ENCODE data around the gene ZSCAN5B.
"Not testable (repeated sequence)": the region's sequence is repeated elsewhere in the genome, so short reads cannot be mapped to it uniquely, and the experiment has no call there.

ZSCAN5B gene

DNA sequence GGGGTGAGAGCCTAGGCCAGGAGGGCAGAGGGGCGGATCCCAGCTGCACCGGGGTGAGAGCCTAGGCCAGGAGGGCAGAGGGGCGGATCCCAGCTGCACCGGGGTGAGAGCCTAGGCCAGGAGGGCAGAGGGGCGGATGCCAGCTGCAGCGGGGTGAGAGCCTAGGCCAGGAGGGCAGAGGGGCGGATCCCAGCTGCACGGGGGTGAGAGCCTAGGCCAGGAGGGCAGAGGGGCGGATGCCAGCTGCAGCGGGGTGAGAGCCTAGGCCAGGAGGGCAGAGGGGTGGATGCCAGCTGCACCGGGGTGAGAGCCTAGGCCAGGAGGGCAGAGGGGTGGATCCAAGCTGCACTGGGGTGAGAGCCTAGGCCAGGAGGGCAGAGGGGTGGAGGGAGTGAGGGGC, 21.3 kb downstream of the ZSCAN5B start:
- not testable (repeated sequence) for DNase-seq (ENCODE audit: low read depth, low spot score)

DNA sequence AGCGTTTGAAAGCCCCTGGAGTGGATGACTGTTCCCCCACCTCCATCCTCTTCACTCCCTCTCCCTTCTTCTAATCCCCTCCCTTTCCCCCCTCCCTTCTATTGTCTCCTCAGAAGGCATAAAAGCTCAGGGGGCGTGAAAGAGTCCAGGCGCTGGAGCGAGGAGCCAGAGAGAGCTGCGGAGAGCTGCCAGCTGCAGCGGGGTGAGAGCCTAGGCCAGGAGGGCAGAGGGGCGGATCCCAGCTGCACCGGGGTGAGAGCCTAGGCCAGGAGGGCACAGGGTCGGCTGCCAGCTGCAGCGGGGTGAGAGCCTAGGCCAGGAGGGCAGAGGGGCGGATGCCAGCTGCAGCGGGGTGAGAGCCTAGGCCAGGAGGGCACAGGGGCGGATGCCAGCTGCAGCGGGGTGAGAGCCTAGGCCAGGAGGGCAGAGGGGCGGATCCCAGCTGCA, 21.7 kb downstream of the ZSCAN5B start, which contains the start of gene GALP:
GALP (plus strand) TSS at position 148 of the 447 bp plus-strand sequence. CDS start 1,101 bp downstream, outside the sequence.
- DNase-seq (ENCODE audit: low read depth, low spot score), result not testable (repeated sequence)

DNA sequence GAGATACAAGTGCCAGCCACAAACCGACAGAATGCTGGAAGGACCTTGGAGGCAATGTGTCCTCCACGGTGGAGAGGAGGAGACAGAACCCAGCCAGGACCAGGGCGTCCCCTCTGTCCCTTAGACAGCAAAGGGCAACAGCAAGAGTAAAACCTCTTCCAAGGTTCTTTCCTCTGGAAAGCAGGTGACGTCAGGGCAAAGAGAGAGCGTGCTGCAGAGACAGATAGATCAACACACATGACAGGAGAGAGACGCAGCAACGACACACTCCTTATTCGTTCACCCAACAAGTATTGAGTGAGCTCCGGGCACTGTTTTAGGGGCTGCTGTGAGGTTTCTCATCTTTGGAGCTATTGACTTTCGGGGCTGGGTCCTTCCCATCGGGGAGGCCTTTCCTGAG, 23.0 kb downstream of the ZSCAN5B start:
- no peak for DNase-seq (ENCODE audit: low read depth, low spot score)

DNA sequence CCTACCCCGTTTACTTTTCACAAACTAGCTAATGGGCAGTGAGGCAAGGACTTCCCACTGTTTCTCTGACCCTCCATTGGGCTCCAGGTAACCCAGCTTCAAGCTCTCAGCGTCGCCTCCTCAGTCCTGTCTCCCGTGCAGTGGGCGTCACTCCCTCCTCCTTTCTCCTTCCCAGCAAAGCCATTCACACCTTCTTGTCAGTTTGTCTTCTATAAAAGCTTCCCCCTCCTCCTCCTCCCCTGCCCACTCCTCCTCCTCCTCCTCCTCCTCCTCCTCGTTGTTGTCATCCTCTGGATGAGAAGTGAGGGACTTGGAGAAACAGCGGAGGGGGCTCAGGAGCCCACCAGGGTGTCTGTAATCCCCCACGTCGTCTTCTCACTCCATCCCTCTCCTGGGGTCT, 23.5 kb downstream of the ZSCAN5B start:
- DNase-seq (ENCODE audit: low read depth, low spot score), result no peak

DNA sequence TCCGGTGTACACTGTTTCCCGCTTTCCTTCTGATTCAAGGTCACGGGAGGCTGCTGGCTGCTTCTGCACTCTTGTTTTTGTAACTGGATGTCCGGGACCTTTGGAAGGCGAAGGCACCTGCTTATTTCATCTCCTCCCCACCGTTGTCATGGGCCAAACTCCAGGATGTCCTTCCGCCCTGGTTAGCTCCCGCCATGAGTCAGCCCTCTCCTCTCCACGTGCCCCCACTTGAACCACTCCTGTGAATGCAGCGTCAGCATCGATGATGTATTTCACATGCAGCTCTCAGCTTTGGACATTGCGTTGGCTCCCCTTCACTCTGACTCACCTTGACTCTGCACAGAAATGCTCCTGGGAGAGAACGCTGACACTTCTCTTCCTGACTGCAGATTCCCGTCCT, 27.3 kb downstream of the ZSCAN5B start:
- DNase-seq (ENCODE audit: low read depth, low spot score), result no peak

DNA sequence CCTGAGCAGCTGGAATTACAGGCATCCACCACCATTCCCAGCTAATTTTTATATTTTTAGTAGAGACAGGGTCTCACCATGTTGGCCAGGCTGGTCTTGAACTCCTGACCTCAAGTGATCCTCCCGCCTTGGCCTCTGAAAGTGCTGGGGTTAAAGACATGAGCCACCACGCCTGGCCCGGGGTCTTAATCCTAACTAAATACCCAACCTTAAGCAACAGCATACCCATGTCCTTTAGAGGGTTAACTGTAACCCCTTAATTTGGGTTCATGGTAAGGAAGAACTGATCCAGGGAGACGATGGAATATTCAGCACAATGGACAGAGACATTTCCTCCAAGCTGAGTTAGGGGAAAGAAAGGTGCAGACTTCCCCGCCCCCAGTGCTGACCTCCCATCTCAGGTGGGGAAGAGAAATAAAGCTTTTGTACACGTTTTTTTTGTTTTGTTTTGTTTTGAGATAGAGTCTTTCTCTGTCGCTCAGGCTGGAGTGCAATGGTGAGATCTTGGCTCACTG, 30.5 kb downstream of the ZSCAN5B start:
- no peak for DNase-seq (ENCODE audit: low read depth, low spot score)

DNA sequence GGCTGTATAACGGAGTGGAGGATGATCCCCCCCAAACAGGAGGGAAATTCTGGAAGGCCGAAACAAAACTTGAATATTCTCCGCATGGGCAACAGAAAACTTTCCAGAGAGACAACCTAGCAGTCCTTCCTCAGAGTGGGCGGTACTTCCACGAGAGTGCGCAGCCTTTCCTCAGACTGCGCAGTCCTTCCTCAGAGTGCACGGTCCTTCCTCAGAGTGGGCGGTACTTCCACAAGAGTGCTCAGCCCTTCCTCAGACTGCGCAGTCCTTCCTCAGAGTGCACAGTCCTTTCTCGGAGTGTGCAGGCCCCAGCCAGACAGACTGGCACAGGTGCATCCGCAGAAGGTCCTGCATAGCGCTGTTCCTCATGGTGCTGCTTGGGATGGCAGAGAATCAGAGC, 34.5 kb downstream of the ZSCAN5B start:
- DNase-seq (ENCODE audit: low read depth, low spot score), result no peak

DNA sequence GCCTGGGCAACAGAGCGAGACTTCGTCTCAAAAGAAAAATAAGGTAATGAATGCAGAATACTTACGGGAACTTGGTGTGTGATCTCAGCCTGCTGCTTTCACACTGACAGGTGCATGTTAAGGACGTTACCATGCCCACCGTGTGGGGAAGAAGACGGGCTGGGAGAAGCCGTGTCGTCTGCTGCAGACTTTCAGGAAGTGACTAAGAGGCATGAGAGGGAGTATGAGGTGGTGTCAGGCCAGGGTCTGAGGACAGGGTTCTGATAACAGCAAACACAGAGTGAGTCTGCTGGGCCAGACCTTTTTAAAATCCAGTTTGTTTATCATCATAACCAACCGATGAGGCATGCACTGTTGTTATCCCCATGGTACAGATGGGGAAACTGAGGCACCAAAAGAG, 35.3 kb downstream of the ZSCAN5B start:
- DNase-seq (ENCODE audit: low read depth, low spot score), result no peak

DNA sequence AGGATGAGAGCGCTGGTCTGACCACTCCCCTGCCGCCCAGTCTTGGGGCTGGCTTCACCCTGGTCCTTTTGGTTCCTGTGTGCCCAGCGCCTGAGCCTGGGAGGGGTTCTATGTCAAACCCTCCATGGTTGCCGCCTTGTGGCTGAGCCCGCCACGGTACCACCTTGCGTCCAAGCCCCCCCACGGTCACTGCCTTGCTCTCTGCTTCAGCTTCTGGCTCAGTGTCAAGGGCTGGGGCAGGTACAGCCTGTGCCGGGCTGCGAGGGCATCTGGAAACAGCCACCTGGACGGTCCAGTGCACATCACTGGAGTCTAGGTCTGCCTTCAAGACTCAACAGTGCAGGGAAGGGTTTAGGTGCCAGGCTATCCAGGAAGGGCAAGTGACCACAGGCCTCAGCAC, 36.0 kb downstream of the ZSCAN5B start:
- no peak for DNase-seq (ENCODE audit: low read depth, low spot score)

DNA sequence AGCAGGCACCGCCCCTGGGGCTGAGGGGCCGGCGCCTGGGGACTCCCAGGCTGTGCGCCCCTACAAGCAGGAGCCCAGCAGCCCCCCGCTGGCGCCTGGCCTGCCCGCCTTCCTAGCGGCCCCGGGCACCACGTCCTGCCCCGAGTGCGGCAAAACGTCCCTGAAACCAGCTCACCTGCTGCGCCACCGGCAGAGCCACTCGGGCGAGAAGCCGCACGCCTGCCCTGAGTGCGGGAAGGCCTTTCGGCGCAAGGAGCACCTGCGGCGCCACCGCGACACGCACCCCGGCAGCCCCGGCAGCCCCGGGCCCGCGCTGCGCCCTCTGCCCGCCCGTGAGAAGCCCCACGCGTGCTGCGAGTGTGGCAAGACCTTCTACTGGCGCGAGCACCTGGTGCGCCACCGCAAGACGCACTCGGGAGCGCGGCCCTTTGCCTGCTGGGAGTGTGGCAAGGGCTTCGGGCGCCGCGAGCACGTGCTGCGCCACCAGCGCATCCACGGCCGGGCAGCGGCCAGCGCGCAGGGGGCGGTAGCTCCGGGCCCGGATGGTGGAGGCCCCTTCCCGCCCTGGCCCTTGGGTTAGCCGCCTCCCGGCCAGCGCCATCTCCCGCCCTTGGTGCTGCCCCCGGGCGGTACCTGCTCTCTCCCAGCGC, 37.8 kb downstream of the ZSCAN5B start:
- DNase-seq (ENCODE audit: low read depth, low spot score), result no peak

DNA sequence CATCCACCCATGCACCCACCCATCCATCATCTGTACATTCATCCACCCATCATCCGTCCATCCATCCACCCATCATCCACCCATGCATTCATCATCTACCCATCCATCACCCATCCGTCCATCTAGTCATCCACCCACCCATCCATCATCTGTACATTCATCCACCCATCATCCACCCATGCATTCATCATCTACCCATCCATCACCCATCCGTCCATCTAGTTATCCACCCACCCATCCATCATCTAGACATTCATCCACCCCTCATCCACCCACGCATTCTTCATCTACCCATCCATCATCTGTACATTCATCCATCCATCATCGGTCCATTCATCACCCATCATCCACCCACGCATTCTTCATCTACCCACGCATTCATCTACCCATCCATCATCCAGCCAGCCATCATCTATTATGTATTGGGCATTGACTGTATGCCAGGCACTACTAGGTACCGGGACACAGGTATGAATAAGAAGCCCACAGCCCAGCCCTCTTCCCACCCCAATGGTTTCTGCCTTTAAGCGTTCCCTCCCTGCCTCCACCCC, 38.5 kb downstream of the ZSCAN5B start:
- DNase-seq (ENCODE audit: low read depth, low spot score), result no peak

DNA sequence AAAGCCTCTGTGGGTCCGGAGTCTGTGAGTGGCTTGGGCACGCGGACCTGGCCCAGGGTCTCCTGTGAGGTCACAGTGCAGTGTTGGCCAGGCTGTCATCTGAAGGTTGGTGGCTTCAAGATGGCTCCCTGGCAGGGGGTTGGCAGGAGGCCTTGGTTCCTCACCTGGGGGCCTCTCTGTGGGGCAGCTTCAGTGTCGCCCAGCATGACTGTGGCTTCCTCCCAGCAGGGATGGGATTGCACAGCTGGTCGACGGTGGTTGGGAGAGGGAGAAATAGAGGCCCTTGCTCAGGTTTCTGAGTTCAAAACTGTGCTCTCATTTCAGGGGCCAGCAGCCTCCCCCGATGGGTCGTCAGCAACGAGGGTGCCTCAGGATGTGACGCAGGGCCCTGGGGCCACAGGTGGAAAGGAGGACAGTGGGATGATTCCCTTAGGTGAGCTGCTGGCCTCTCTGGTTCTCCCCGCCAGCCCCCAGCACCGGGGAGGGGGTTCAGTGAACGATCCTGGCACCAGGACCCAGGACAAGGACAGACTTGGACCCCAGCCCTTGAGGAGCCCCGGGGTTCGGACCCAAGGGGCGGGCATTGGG, 39.3 kb downstream of the ZSCAN5B start:
- no peak for DNase-seq (ENCODE audit: low read depth, low spot score)

DNA sequence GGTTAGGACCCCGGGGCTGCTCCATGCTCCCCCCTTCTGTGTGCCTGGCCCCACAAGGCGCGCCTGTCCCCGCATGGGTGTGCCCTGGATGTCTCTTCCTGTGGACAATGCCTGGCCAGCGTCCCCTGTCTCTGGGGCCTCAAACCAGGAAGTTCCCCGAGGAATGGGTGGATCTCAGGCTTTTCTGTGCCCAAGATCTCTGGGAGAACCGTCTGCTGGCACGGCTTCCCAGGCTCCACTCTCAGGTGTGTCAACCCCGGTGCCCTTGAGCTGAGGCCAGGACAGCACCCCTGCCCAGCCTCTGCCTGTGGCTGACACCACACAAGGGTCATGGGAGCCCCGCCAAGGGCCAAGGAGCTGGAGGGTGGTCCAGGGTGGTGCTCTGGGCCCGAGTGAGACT, 40.8 kb downstream of the ZSCAN5B start:
- DNase-seq (ENCODE audit: low read depth, low spot score), result no peak

DNA sequence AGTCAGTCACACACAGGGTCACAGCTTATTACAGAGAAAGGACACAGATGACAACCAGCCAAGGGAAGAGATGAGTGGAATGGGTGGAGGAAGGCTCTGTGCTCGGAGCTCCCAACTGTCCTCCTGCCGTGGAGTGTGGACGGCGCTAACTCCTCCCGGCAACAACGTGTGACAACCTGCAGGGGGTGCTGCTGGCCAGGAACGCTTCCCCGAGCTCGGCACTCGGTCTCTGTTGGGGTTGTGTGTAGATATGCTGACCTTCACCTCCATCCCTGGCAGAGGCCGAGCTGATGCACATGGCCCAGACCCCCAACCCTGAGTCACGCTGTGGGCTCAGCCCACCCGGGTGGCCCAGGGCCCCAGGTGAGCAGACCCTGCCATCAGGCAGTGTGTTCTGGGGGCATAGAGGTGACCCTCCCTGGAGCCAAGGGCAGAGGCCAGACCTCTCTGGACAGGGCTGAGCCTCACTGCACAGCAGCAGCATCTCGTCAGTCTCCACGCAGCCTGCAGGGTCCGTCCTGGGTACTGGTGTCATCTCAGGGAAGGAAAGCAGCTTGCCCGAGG, 42.4 kb downstream of the ZSCAN5B start:
- DNase-seq (ENCODE audit: low read depth, low spot score), result no peak

DNA sequence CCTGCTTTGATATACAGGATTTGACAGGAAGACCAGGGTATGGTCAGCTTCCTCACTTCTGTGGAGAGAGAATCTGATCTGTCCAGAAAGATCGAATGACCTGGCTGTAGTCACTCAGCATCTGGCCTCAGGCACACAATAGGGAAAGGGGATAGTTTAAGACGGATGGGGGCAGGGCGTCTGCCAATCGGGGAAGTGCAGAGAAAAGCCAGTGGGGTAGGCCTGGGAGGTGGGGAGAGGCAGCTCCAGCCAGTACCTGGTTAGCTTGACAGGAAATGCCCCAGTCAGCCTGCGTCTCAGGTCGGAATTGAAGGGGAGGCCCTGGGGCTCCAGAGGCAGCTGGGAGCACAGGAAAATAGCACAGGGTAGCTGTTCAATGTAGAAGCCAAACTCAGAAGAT, 44.1 kb downstream of the ZSCAN5B start:
- no peak for DNase-seq (ENCODE audit: low read depth, low spot score)

DNA sequence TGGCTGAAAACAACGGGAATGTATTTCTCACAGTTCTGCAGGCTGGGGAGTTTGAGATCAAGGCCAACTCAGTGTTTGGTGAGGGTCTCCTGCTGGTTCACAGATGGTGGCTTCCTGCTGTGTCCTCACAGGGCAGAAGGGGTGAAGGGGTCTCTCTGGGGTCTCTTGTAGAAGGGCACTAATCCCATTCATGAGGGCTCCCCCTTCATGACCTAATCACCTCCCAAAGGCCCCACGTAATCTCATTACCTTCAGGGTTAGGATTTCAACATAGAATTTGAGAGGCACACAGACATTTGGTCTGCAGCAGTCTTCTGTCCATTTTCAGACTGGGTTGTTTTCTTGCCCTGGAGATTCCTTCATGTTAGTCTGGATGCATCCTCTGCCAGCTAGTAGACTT, 44.9 kb downstream of the ZSCAN5B start:
- DNase-seq (ENCODE audit: low read depth, low spot score), result no peak

DNA sequence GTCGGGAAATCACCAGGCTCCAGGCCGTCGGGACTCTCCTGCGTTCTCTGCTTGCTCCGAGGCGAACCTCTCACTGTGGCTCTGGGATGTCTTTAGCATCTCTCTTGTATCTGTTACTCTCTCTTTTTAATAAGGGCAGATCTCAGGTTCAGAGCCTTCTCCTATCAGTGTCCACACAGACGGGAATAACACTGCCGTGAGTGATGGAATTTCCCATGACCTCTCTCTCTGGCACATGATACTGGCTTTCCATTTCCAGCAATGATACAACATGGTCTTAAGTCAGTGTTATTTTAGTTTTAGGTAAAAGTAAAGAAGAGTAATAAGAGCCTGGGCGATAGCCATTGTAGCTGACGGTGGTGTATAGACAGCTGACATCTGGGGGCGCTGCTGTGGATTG, 47.2 kb downstream of the ZSCAN5B start:
- DNase-seq (ENCODE audit: low read depth, low spot score), result no peak

DNA sequence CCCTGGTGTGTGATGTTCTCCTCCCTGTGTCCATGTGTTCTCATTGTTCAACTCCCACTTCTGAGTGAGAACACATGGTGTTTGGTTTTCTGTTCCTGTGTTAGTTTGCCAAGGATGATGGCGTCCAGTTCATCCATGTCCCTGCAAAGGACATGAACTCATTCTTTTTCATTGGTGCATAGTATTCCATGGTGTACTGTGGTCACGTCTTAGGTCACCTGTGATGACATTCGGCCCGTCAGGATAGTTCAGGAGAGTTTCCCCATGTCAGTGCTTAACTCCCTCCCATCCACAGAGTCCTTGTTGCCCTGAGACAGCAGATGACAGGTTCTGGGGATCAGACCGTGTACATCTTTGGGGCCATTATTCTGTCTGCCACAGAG, 47.9 kb downstream of the ZSCAN5B start:
- no peak for DNase-seq (ENCODE audit: low read depth, low spot score)

DNA sequence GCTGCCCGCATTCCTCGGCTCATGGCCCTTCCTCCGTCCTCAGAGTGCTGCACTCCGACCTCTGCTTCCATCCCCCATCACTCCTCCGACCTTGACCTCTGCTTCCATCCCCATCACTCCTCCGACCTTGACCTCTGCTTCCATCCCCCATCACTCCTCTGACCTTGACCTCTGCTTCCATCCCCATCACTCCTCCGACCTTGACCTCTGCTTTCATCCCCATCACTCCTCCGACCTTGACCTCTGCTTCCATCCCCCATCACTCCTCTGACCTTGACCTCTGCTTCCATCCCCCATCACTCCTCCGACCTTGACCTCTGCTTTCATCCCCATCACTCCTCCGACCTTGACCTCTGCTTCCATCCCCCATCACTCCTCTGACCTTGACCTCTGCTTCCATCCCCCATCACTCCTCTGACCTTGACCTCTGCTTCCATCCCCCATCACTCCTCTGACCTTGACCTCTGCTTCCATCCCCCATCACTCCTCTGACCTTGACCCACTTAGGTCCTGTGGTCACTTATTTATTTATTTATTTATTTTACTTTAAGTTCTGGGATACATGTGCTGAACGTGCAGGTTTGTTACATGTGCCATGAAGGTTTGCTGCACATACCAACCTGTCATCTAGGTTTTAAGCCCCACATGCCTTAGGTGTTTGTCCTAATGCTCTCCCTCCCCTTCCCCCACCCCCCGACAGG, 48.5 kb downstream of the ZSCAN5B start:
- DNase-seq (ENCODE audit: low read depth, low spot score), result not testable (repeated sequence)

DNA sequence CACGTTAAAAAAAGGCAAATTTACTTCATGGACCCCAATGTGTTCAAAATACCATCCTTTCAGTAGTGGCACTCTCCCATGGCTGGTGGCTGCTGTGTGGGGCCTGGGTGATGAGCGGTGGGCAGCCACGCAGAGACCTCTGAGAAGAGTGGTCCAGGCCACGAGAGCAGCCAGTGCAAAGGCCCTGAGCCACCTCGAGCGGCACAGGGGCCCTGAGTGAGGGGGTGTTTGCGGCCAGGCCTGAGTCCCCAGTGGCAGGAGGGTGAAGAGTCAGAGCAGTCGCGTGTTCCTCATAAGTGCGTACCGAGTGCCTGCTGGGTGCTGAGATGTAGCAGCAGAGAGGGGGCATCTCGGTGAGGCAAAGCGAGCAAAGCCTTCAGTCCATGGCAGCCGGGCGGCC, 49.5 kb downstream of the ZSCAN5B start:
- DNase-seq (ENCODE audit: low read depth, low spot score), result no peak

DNA sequence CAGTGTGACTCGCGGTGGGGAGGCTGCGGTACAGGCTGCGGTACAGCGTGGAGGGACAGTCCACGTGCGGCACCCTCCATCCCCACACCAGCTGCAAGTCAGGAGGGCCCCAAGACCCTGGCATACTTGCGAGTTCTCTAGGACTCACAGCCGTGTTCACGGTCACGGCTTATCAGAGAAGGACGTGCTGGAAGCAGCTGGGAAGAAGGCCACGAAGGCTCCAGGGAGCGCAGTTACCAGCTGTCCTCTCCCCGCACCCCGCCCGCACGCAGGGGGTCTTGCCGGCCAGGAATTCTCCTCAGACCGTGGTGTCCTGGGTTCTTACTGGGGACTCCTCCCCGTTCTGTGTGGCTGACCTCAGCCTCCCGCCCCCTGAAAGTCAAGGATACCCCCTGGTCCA, 50.3 kb downstream of the ZSCAN5B start:
- no peak for DNase-seq (ENCODE audit: low read depth, low spot score)

DNA sequence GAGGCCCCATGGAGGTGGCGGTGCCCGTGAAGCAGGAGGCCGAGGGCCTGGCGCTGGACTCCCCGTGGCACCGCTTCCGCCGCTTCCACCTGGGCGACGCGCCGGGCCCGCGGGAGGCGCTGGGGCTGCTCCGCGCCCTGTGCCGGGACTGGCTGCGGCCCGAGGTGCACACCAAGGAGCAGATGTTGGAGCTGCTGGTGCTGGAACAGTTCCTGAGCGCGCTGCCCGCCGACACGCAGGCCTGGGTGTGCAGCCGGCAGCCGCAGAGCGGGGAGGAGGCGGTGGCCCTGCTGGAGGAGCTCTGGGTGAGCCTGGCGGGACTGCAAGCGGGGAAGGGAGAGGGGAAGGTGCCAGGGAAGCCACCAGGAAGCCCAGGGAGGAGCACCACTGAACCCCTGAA, 50.7 kb downstream of the ZSCAN5B start:
- no peak for DNase-seq (ENCODE audit: low read depth, low spot score)

All from activated CD4-positive, CD25-positive, alpha-beta regulatory T cell treated with anti-CD3 and anti-CD28 coated beads, Interleukin-2, amount 50 U/mL, for 16 hours (primary cell).